Measurements from ENCODE around the gene NKAIN4. TPM values are rescaled to one million over a fixed set of nuclear protein-coding genes. Genes with fewer than 3 reads are reported as not detected.

The NKAIN4 gene
- total and polyA plus RNA-seq, 12 donors, result 0.04 TPM; not detected in 11

GRCh38 chr20:63233924-63234323 lies 20.3 kb downstream of the NKAIN4 start:
- peaks cover 0 to 62% (median 51%) of the 10 kb centered on the region in 7 donors for H3K27me3 ChIP-seq
- no peak for TF ChIP-seq CTCF (IDR thresholded peaks at IDR 0.05)
- peaks cover 0 to 10% (median 4%) of the 10 kb centered on the region in 9 donors for H3K4me1 ChIP-seq

GRCh38 chr20:63233061-63233344 lies 21.3 kb downstream of the NKAIN4 start:
- H3K27ac ChIP-seq, result no peak overlapping the region
- peaks cover 0 to 64% (median 60%) of the 10 kb centered on the region in 7 donors for H3K27me3 ChIP-seq
- H3K4me1 ChIP-seq, result peaks cover 0 to 10% (median 4%) of the 10 kb centered on the region in 9 donors
- DNase-seq, result no peak
- 70 to 77% methylated on average over 3 of the region's 3 CpGs for WGBS, 2 donors
- no peaks in the 10 kb centered on the region for H3K9me3 ChIP-seq
- intact Hi-C loops (cut with DNase I), result loop anchor here in 2 of 10 donors (5.0 kb wide), 1 partner anchor 176 kb away; no protein-coding TSS in a partner anchor
- no peaks in the 10 kb centered on the region for H3K36me3 ChIP-seq
- TF ChIP-seq CTCF (IDR thresholded peaks at IDR 0.05), result no peak
- H3K4me3 ChIP-seq, result no peak overlapping the region
- ATAC-seq, result no peak

More at GRCh38 chr20:63233924-63234323, 20.3 kb downstream of the NKAIN4 start:
- ATAC-seq (no peak), DNase-seq (no peak)
- WGBS, 2 donors, result 85% methylated on average over 17 of the region's 17 CpGs
- Histone ChIP-seq H3K36me3 (no peaks in the 10 kb centered on the region), H3K27ac (no peak overlapping the region), H3K9me3 (no peaks in the 10 kb centered on the region), H3K4me3 (no peak overlapping the region)
- intact Hi-C loops (cut with DNase I), result loop anchor here in 2 of 10 donors (5.0 kb wide), 1 partner anchor 177 kb away; no protein-coding TSS in a partner anchor

- no peak for TF ChIP-seq CTCF (IDR thresholded peaks at IDR 0.05)
- H3K36me3 ChIP-seq, result no peaks in the 10 kb centered on the region
- ATAC-seq, result no peak
- intact Hi-C loops (cut with DNase I), result loop anchor here in 2 of 10 donors (5.0 kb wide), 1 partner anchor 175 kb away; no protein-coding TSS in a partner anchor
- peaks cover 0 to 10% (median 4%) of the 10 kb centered on the region in 9 donors for H3K4me1 ChIP-seq
- 44 to 45% methylated on average over 18 of the region's 18 CpGs for WGBS, 2 donors
- no peak overlapping the region for H3K4me3 ChIP-seq
- no peak overlapping the region for H3K27ac ChIP-seq
- peaks cover 0 to 62% (median 58%) of the 10 kb centered on the region in 7 donors for H3K27me3 ChIP-seq
- peak in 1 of 2 donors; percentile 1 for DNase-seq
- H3K9me3 ChIP-seq, result no peaks in the 10 kb centered on the region
Observed at GRCh38 chr20:63232235-63233060, 21.8 kb downstream of the NKAIN4 start.

- DNase-seq (peak; percentile 47 to 58), ATAC-seq (peak; percentile 66 to 90 (median 82))
- peaks cover 0 to 10% (median 4%) of the 10 kb centered on the region in 9 donors for H3K4me1 ChIP-seq
- intact Hi-C loops (cut with DNase I), result loop anchor here in 4 of 10 donors (2.0 to 5.0 kb wide), 2 partner anchors 174 kb away; no protein-coding TSS in a partner anchor
- peak; percentile 15 to 66 (median 55) for TF ChIP-seq CTCF (IDR thresholded peaks at IDR 0.05)
- peaks cover 0 to 62% (median 46%) of the 10 kb centered on the region in 7 donors for H3K27me3 ChIP-seq
- H3K4me3 ChIP-seq, result no peak overlapping the region
- no peaks in the 10 kb centered on the region for H3K9me3 ChIP-seq
- 11 to 12% methylated on average over 17 of the region's 17 CpGs for WGBS, 2 donors
- H3K27ac ChIP-seq, result no peak overlapping the region
- H3K36me3 ChIP-seq, result no peaks in the 10 kb centered on the region
Observed at GRCh38 chr20:63230800-63231268, 23.4 kb downstream of the NKAIN4 start.

Measured in heart right ventricle (tissue), 16 donors.